HG02759 (cell line): ENCODE results near the gene DLD.

Source experiments
- ATAC-seq: cut with Tn5 transposase; IDR thresholded peaks from one replicate; pipeline ENCODE4 v1.9.1; 2021; ENCODE audit warnings: mild to moderate bottlenecking, moderate library complexity; ENCODE audit not compliant: unreplicated experiment

Gene DLD

GRCh38 chr7:107967420-107967819 lies 76.4 kb downstream of the DLD start:
- no peak for ATAC-seq

GRCh38 chr7:107968449-107968848 lies 77.5 kb downstream of the DLD start:
- no peak for ATAC-seq

- no peak for ATAC-seq
Observed at GRCh38 chr7:107969856-107970255, 78.9 kb downstream of the DLD start.
